AG04450 (cell line): ENCODE data around the gene FAM83C. TPM values are rescaled to one million over a fixed set of nuclear protein-coding genes. Genes with fewer than 3 reads are reported as not detected.

ENCODE experiments used
- CTCF ChIA-PET: fragments of 300-600, 350-600 bp; formaldehyde crosslinking; extraction: SDS; loops from one replicate; lab custom pipeline; 2022; ENCODE audit warnings: antibody characterized with exemption, inconsistent platforms; lab: Charles Lee
- POLR2A ChIA-PET: fragments of 350-600 bp; formaldehyde crosslinking; extraction: SDS; loops from one replicate; lab custom pipeline; 2021; ENCODE audit warnings: antibody characterized with exemption, inconsistent platforms; lab: Yijun Ruan, JAX
- DNase-seq: peaks from one replicate; pipeline ENCODE4 v3.0.0-alpha.2; 2011; ENCODE audit warnings: low read depth, low spot score
- H3K27ac ChIP-seq: one replicate; pipeline ENCODE4 v1.5.1; 2012; ENCODE audit warnings: low read depth, low read length, control low read depth
- H3K27me3 ChIP-seq: one replicate; pipeline ENCODE4 v1.6.0; 2012; ENCODE audit warnings: low read length; ENCODE audit not compliant: control insufficient read depth, insufficient read depth
- H3K4me3 ChIP-seq: 2 replicates; pipeline ENCODE4 v1.5.1; 2011; ENCODE audit warnings: mild to moderate bottlenecking, low read depth, low read length, control low read depth
- H3K9me3 ChIP-seq: 2 replicates; pipeline ENCODE4 v1.5.1; 2012; ENCODE audit warnings: low read length; ENCODE audit not compliant: control insufficient read depth, insufficient read depth
- CTCF ChIP-seq: IDR thresholded peaks from 2 replicates; pipeline ENCODE4 v1.5.1; 2011; ENCODE audit warnings: low read depth, low read length, control low read depth, inconsistent platforms
- polyA plus RNA-seq: library from polyadenylated mRNA; depleted of rRNA; stranded (reverse); fragments of >200 nt; gene quantifications from 2 replicates; pipeline ENCODE4 v1.2.3, GENCODE V29; 2011

The FAM83C gene
- polyA plus RNA-seq, 1 experiment = not detected

GRCh38 chr20:35273449-35274171 lies 18.6 kb downstream of the FAM83C start:
- no peak for TF ChIP-seq CTCF
- ChIA-PET CTCF (interaction anchor here (1.0 to 3.5 kb wide), 3 partner anchors 129 to 191 kb away, joined by 5 to 13 read pairs (median 10); no protein-coding TSS in a partner anchor), POLR2A (interaction anchor here (0.7 to 0.8 kb wide), 2 partner anchors 127 to 275 kb away, joined by 3 to 4 read pairs; no protein-coding TSS in a partner anchor)
- Histone ChIP-seq H3K4me3 (no peak overlapping the region), H3K27ac (no peak overlapping the region), H3K27me3 (no peaks in the 10 kb centered on the region), H3K9me3 (no peaks in the 10 kb centered on the region; the same call in 1 of the 2 replicates)
- DNase-seq = no peak

- H3K4me3 ChIP-seq = no peak overlapping the region
- H3K27me3 ChIP-seq = no peaks in the 10 kb centered on the region
- ChIA-PET CTCF (interaction anchor here (0.5 to 3.5 kb wide), 3 partner anchors 123 to 176 kb away, joined by 3 to 10 read pairs (median 6); no protein-coding TSS in a partner anchor), POLR2A (no interaction called here)
- no peak overlapping the region for H3K27ac ChIP-seq
- no peak for DNase-seq
- no peaks in the 10 kb centered on the region; the same call in 1 of the 2 replicates for H3K9me3 ChIP-seq
- TF ChIP-seq CTCF = no peak
These were observed 20.3 kb downstream of the FAM83C start for GRCh38 chr20:35271904-35272303.

- ChIA-PET POLR2A (no interaction called here), CTCF (interaction anchor here (0.7 to 4.8 kb wide), 4 partner anchors 126 to 176 kb away, joined by 3 to 37 read pairs (median 6); no protein-coding TSS in a partner anchor)
- no peak for DNase-seq
- Histone ChIP-seq H3K9me3 (no peaks in the 10 kb centered on the region; the same call in 1 of the 2 replicates), H3K4me3 (no peak overlapping the region), H3K27me3 (no peaks in the 10 kb centered on the region), H3K27ac (no peak overlapping the region)
- no peak for TF ChIP-seq CTCF
These were observed 20.9 kb downstream of the FAM83C start for GRCh38 chr20:35271073-35271882.

GRCh38 chr20:35270021-35270902 lies 22.0 kb downstream of the FAM83C start:
- no peaks in the 10 kb centered on the region for H3K27me3 ChIP-seq
- H3K27ac ChIP-seq = no peak overlapping the region
- ChIA-PET CTCF (interaction anchor here (0.6 to 4.8 kb wide), 11 partner anchors 12 to 256 kb away, joined by 3 to 37 read pairs (median 4); no protein-coding TSS in a partner anchor), POLR2A (no interaction called here)
- no peak for TF ChIP-seq CTCF
- H3K9me3 ChIP-seq = no peaks in the 10 kb centered on the region; the same call in 1 of the 2 replicates
- DNase-seq = no peak
- H3K4me3 ChIP-seq = no peak overlapping the region
